Adrenal gland (tissue), 12 donors: Measurements from ENCODE around the gene JAZF1. TPM values are rescaled to one million over a fixed set of nuclear protein-coding genes. Genes with fewer than 3 reads are reported as not detected.

Experiments used
- DNase-seq, 7 donors: peaks; one replicate each; pipeline ENCODE4 v3.0.0-alpha.2; 2019 to 2020
- H3K27ac ChIP-seq, 5 donors: fragments of 200-600 bp; sonication (generic) in 4 of 5; 1 replicate in 3 of 5; 2 replicates in 2 of 5; pipeline versions ENCODE4 v1.5.1 to v1.8.0; 2016 to 2020; ENCODE audit warnings: mild to moderate bottlenecking in 1 of 5
- H3K27me3 ChIP-seq: fragments of 200-600 bp; 2 replicates; pipeline ENCODE4 v1.8.0; 2021
- H3K36me3 ChIP-seq, 2 donors: fragments of 200-600 bp; replicated peaks in 1 of 2; 1 replicate in 1 of 2; 2 replicates in 1 of 2; pipeline versions ENCODE4 v1.5.1 to v1.8.0; 2018 to 2022
- H3K4me1 ChIP-seq, 2 donors: fragments of 200-600 bp; replicated peaks in 1 of 2; 1 replicate in 1 of 2; 2 replicates in 1 of 2; pipeline versions ENCODE4 v1.5.1 to v1.8.0; 2018 to 2021
- H3K4me3 ChIP-seq, 4 donors: fragments of 200-600 bp; sonication (generic) in 3 of 4; one replicate each; pipeline ENCODE4 v1.5.1; 2016 to 2018
- H3K9me3 ChIP-seq, 3 donors: fragments of 200-600 bp; sonication (generic) in 1 of 3; replicated peaks in 1 of 3; 1 replicate in 2 of 3; 2 replicates in 1 of 3; pipeline versions ENCODE4 v1.5.1 to v1.8.0; 2016 to 2021
- POLR2A ChIP-seq, 2 donors: fragments of 450-650 bp; IDR thresholded peaks; one replicate each; pipeline ENCODE4 v1.6.1; 2017; ENCODE audit warnings: antibody characterized with exemption in 2 of 2, mild to moderate bottlenecking in 2 of 2, moderate library complexity in 1 of 2
- WGBS, 4 donors: extraction: QIAGEN DNeasy Blood & Tissue Kit in 2 of 4; methylation state at CpG; one replicate each; pipeline versions ENCODE4 v1.1.5 to v1.1.7; 2013 to 2017; 5-methylcytosine and 5-hydroxymethylcytosine counted together
- intact Hi-C, 2 donors: fragments of 100-400 bp; cut with DNase I; formaldehyde crosslinking; loops; one replicate each; pipeline versions ENCODE4 v1.14.1 to v1.15.0; 2022 to 2023
- polyA plus RNA-seq, 3 donors: library from polyadenylated mRNA; stranded (reverse); fragments of 200-250 nt in 2 of 3; fragments of 350-450 nt in 1 of 3; fragmentation: Illumina TruSeq in 1 of 3; extraction: RNeasy Lipid Tissue Mini Kit (QIAGEN cat#74804) in 1 of 3; gene quantifications; one replicate each; pipeline ENCODE4 v1.2.3, GENCODE V29; 2013 to 2014
- total RNA-seq, 9 donors: library from RNA; depleted of rRNA in 4 of 9; stranded (reverse); fragments of >200 nt in 4 of 9; fragments of 120-200 nt in 1 of 9; fragmentation: NEBNext Ultra II Directional in 1 of 9; extraction: Animal tissue kit (Norgen Biotek cat#: 25700) in 1 of 9; gene quantifications; one replicate each; pipeline versions ENCODE4 v1.1.0 to v1.2.4, GENCODE V29; 2013 to 2023
- TF ChIP-seq, protein P1 (sequence below), 6 experiments: fragments of 450-650 bp in 4 of 6; fragments of 200-600 bp in 2 of 6; sonication (generic) in 1 of 6; IDR thresholded peaks; 1 replicate in 5 of 6; 2 replicates in 1 of 6; pipeline versions ENCODE4 v1.5.1 to v1.8.0; 2016 to 2021; ENCODE audit warnings: antibody characterized with exemption in 6 of 6, mild to moderate bottlenecking in 2 of 6, moderate library complexity in 1 of 6
- donor health status: healthy with polysubstance abuse.
- donor health status: Bipolar disorder and iron deficiency.
- donor health status: DM: yes; HTN: yes; CAD: no.
- donor health status: DM: no; HTN: no; CAD: no.
- donor health status: DM: no; HTN: no; CAD: no.
- donor health status: DM: yes; HTN: yes; CAD: no.

JAZF1 gene
- total and polyA plus RNA-seq, 12 donors = 18.5 to 192 (median 96.3) TPM

DNA sequence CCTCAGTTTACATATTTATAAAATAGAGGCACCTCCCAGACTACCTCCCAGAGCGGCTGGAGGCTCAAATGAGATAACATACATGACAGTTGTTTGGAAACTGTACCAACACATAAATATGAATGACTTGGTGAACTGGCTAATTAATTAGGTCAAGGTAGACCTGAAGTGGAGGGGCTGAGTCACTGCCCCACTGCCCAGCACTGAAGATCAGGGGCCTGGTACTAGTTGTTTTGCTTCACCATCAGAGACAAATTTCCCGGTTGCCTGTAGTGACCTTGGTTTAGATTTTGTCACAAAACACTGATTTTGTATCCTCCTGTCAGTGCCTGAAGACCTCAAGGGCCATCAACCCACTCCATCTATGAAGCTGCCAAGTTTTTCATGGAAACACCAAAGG is 41.8 kb downstream of the JAZF1 start:
- H3K27me3 ChIP-seq = no peaks in the 10 kb centered on the region
- intact Hi-C loops = no loop called here
- H3K27ac ChIP-seq = peak overlapping the region in 4 of 5 donors; percentile 11 to 42 (median 32)
- WGBS, 4 donors = 38 to 50% (median 45%) methylated on average over 2 of the region's 2 CpGs
- TF ChIP-seq, protein P1, sequence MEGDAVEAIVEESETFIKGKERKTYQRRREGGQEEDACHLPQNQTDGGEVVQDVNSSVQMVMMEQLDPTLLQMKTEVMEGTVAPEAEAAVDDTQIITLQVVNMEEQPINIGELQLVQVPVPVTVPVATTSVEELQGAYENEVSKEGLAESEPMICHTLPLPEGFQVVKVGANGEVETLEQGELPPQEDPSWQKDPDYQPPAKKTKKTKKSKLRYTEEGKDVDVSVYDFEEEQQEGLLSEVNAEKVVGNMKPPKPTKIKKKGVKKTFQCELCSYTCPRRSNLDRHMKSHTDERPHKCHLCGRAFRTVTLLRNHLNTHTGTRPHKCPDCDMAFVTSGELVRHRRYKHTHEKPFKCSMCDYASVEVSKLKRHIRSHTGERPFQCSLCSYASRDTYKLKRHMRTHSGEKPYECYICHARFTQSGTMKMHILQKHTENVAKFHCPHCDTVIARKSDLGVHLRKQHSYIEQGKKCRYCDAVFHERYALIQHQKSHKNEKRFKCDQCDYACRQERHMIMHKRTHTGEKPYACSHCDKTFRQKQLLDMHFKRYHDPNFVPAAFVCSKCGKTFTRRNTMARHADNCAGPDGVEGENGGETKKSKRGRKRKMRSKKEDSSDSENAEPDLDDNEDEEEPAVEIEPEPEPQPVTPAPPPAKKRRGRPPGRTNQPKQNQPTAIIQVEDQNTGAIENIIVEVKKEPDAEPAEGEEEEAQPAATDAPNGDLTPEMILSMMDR (IDR thresholded peaks at IDR 0.05) = no peak
- no peak for TF ChIP-seq POLR2A (IDR thresholded peaks at IDR 0.05)
- peaks cover 25 to 36% of the 10 kb centered on the region in 2 donors for H3K4me1 ChIP-seq
- H3K36me3 ChIP-seq = no peaks in the 10 kb centered on the region
- H3K9me3 ChIP-seq = no peaks in the 10 kb centered on the region
- H3K4me3 ChIP-seq = no peak overlapping the region
- DNase-seq = peak in 6 of 7 donors; percentile 28 to 72 (median 51)

DNA sequence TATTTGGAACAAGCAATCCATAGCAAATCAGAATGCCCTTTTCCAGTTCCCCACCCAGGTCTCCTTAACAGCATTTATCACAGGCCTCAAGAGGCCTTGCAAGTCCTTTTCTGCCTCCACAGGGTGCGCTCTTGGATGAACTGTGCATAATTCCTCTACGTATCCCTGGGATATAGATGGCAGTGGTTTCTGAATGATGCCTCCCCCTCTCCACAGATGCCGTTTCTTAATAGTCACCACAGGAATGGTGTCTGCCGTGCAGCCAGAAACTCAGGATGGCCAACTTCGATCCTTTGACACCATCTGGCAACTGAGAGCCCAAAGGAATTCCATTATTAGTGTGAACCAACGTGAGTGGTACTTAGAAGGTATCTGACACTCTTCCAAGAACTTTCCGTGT is 43.1 kb downstream of the JAZF1 start:
- no peak for DNase-seq
- H3K4me1 ChIP-seq = peaks cover 34 to 44% of the 10 kb centered on the region in 2 donors

DNA sequence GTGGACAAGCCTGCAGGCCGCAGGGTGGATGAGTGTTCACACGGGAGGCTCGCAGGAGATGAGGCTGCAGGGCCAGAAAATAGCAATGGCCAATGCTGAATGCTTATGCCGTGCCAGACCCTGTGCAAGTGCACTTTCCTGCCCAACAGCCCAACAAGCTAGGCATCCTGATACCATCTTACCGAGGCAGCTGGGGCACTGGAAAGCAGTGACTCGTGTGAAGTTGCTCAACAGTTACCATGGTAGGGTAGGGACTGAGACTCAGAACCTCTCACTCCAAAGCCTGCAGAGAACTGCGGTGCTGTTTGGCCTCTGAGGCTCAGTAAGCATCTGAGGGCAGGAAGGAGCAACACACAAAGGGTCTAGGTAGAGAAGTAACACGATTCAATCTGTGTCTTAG is 43.7 kb downstream of the JAZF1 start:
- no peak for TF ChIP-seq POLR2A (IDR thresholded peaks at IDR 0.05)
- TF ChIP-seq, protein P1 (IDR thresholded peaks at IDR 0.05) = no peak
- 88 to 96% (median 89%) methylated on average over 7 to 8 of the region's 8 CpGs for WGBS, 4 donors
- H3K4me1 ChIP-seq = peaks cover 34 to 44% of the 10 kb centered on the region in 2 donors

More for the DNA sequence above, 43.1 kb downstream of the JAZF1 start:
- Histone ChIP-seq H3K36me3 (no peaks in the 10 kb centered on the region), H3K27me3 (no peaks in the 10 kb centered on the region), H3K9me3 (no peaks in the 10 kb centered on the region), H3K4me3 (no peak overlapping the region), H3K27ac (peak overlapping the region in 1 of 5 donors; percentile 35)
- WGBS, 4 donors = 83 to 97% (median 94%) methylated on average over 6 to 7 of the region's 7 CpGs
- intact Hi-C loops = no loop called here
- TF ChIP-seq, protein P1 (IDR thresholded peaks at IDR 0.05) = no peak
- TF ChIP-seq POLR2A (IDR thresholded peaks at IDR 0.05) = no peak

DNA sequence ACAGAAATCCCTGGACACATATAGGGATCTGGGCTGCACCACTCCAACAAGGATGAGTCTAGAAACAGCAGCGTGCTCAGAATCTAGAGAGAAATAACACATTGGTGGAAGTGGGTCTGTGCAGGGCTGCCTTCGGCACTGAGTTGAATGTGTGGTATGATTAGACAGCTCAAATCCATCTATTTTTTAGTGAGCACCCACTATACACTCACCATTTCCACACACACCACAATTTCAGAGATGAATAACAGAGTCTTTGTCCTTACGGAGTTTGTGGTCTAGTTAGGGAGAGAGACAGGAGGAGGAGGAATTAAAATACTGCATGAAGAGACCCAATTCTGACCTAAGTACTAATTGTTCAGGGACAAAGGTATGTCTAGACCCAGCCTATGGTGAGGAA is 44.2 kb downstream of the JAZF1 start:
- DNase-seq = no peak
- Histone ChIP-seq H3K4me3 (no peak overlapping the region), H3K27ac (peak overlapping the region in 3 of 5 donors; percentile 45 to 56 (median 51)), H3K4me1 (peaks cover 34 to 44% of the 10 kb centered on the region in 2 donors), H3K9me3 (no peaks in the 10 kb centered on the region), H3K36me3 (no peaks in the 10 kb centered on the region), H3K27me3 (no peaks in the 10 kb centered on the region)
- whole genome bisulfite sequencing, 4 donors = 81 to 95% (median 87%) methylated on average over 3 of the region's 3 CpGs
- intact Hi-C loops = no loop called here
- TF ChIP-seq, protein P1 (IDR thresholded peaks at IDR 0.05) = no peak
- TF ChIP-seq POLR2A (IDR thresholded peaks at IDR 0.05) = no peak

More for the DNA sequence above, 43.7 kb downstream of the JAZF1 start:
- Histone ChIP-seq H3K4me3 (no peak overlapping the region), H3K27ac (peak overlapping the region in 2 of 5 donors; percentile 18 to 45), H3K9me3 (no peaks in the 10 kb centered on the region), H3K36me3 (no peaks in the 10 kb centered on the region), H3K27me3 (no peaks in the 10 kb centered on the region)
- no peak for DNase-seq
- intact Hi-C loops = no loop called here
